Stimulated activated naive CD4-positive, alpha-beta T cell treated with Interleukin-2 at 50 U/mL for 16 hours (primary cell): Measurements from ENCODE around the gene PLCE1.

ENCODE experiments used
- DNase-seq: peaks from one replicate; lab custom pipeline; 2025; lab: John Stamatoyannopoulos, UW

The PLCE1 gene

DNA sequence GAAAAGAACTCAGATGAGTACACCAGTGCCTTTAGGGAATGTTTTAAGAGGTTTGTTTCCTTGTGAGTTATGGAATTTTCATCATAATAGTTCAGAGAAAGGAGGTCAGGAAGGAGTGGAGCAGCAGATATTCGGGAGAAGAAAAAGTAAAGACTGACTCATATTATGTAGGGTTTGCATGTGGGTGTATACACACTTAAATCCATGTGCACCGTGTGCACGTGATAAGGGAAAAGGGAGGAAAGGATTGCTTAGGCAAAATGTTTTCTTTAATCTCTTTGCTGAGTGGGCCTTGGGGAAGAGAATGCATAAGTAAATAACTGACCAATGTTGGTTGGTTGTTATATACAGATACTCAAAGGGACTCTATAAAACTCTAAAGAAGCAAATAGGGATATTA lies 30.2 kb downstream of the PLCE1 start:
- no peak for DNase-seq

DNA sequence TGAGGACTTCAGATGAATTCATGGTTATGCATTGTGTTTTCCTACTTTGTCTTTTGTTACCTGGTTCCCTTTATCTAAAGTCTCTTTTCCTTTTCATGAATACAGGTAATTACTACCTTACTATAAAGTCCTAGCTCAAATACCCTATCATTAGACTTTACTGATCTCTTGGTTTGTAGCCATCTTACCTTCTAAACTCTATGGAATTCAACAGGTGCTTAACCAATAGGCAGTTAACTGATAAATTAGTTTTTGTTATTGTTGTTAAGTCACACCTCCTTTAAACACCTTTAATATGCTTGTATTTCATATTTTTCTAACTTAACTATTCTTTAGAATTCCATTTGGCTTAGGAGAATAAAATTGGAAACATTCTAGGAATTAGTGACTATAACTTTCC lies 30.7 kb downstream of the PLCE1 start:
- DNase-seq = no peak

DNA sequence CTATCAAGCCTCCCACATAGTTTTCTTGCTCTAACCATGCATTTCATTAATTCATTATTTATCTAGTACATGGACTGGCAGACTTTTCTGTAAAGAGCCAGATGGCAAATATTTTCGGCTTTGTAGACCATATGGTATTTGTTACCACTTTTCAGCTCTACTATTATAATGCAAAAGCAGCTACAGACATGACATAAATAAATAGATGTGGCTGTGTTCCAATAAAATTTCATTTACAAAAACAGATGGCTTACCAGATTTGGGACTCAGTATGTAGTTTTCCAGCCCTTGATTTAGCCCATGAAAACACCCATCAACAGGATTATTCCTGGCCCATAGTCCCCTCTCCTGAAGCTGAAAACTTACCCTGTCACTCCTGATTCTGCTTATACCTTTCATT lies 32.1 kb downstream of the PLCE1 start:
- DNase-seq = no peak

DNA sequence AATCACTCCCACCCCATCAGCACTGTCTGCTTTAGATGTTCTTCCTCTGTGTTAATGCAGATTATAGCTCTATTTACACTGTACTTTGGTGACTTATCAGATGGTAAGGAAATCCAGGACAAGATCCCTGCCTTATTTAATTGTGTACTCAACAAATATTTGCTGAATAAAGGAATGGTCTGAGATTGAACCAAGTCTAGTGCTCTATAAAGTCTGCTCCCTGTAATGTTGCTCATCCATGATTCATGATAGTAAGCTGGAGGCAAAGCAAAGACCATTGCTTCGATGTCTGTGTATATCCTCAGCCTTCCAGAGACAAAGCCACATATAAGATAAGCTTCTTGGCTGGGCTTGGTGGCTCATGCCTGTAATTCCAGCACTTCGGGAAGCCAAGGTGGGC lies 33.5 kb downstream of the PLCE1 start:
- DNase-seq = no peak

DNA sequence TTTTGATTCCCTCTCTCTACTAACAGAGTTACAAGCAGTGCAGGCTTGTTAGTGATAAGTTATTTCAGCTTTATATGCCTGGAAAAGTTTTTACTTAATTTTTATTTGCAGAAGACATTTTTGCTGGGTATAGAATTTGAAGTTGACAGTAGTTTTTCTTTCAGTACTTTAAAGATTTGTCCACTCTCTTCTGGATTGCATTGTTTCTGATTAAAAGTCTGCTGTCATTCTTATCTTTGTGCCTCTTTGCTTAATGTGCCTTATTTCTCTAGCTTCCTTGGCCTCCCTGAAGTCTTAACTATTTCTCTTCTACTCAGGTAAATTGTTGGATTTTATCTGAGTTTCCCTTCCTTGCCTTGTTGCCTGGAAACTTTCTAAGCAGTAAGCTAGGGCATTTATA lies 36.2 kb downstream of the PLCE1 start:
- DNase-seq = no peak

DNA sequence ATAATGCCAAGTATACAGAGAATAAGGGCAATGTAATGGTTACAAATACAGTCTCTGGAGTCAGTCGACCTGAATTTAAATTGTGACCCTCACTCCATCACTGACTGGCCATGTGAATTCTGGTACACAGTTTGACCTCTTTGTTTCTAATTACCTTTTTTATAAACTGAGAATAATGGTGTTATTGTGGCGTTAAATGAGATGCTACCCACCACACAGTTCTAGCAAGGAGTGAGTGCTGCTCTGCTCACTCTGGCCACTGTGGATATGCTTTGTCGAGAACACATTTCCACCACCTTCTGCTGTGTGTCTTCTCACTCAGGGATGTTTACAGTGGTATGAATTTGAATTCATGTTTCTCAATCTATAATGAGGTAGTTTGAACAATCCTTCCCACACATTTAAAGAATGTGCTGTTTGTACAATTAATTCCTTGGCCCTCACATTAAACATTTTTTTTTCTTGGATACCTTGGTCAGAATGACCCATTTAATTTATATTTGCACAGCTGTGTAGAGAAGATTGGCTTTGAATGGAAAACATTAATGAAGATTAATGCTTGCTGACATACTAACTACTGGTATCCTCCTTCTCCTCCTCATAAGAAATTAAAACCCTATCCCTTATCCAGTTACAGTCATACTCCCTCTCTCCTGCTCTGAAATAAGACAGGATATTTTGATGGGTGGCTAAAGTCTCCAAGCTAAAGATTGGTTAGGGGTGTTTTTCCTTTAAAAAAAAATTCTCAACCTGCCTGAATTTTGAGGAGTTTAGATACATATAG lies 42.4 kb downstream of the PLCE1 start:
- DNase-seq = no peak

DNA sequence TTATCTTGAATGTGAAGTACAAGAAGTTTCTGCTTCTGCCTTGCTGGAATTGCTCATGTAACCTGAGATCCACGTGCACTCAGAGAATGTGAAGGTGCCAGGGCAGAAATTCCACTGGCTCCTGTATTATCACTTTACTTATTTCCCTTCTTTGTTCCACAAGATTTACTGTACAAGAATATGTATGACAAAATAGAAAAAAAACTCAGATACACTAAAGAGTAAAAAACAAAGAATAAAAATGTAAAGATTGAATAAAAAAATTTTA lies 43.0 kb downstream of the PLCE1 start:
- no peak for DNase-seq

DNA sequence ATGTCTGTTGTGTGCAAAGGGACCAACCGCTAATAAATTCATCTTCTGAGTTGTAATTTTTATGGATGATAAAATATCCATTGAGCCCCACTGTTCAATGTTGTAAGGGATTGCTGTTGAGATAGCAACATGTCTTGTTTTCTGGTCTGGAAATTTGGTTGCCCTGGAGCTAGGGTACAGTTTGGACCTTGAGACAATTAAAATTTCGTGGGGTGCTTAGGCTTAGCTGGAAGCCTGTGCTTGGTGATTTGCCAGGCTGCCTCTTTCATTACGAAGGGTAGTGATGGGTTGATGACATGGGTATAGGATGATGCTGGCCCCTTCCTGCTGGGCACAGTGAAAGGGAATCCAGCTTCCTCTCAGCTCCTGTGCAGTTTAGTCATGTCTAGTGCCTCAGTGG lies 43.6 kb downstream of the PLCE1 start:
- no peak for DNase-seq

DNA sequence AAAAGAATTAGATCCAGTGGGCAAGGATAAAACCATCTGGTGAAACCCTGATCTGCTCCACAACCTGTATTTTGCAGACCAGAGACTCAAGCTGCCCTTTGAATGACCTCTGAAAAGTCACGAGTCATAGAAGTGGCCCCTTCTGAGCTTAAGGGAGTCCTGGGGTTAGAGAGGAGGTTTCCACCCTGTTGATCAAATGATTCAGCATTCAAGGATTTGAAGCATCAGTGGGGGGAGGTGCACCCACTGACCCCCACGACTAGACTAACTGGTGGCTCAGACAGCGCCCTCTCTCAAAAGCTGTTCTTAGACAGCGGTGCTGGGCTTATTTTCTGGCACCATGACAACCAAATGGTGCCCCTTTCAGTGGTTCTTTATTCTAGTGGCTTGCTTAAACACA lies 44.3 kb downstream of the PLCE1 start:
- DNase-seq = no peak

DNA sequence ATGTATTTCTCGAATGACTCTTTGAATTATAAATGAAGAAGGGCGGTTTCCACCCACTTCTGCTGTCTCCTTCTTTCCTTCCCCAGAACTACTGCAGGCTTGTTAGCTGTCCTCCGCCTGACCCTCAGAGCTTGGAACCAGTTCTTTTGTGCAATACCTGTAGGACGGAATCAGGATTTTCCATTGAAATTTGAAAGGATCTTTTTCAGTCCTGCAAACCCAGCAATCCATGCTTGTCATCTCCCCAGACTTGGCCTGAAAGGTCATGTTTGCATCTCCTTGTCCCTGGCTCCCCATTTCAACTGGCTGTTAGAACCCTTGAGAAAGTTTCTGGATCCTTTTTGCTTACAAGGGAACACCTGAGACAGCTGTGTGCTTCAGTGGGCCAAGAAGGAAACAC lies 47.5 kb downstream of the PLCE1 start:
- DNase-seq = no peak

DNA sequence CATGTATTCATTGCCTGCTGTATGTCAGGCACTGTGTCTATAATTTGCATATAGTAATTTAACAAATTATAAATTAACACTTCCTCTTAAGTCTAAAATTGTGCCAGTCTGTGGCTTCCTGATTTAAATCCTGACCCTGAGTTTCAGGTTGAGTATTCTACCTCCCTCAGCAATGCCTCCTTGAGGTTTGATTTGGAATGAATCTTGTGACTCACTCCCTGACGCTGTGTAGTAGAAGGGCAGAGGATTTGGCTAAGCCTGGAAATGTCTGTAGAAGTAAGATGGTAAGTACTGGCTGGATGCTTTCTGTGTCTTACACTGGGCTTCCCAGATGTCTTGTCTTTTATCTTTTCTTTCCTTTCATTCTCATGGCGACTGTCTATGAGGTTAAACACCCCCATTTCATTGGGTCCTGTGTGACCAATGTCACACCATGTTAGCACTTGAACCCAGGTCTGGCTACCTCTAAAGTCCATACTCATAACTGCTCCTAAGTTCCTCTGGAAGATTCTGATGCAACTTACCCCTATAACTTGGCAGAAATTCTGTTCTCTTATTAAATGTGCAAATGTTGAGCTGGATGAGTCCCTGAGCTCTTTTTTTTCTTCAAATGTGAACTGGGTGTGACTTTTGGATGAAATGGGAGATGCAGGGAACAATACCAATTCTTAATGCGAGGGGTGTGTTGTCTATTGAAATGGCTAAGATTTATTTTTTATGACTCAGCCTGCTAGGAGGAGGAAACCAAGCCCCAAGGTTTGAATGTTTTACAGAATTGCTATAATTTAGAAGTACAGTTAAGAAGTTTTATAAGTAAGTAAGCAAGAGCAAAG lies 48.5 kb downstream of the PLCE1 start:
- no peak for DNase-seq

DNA sequence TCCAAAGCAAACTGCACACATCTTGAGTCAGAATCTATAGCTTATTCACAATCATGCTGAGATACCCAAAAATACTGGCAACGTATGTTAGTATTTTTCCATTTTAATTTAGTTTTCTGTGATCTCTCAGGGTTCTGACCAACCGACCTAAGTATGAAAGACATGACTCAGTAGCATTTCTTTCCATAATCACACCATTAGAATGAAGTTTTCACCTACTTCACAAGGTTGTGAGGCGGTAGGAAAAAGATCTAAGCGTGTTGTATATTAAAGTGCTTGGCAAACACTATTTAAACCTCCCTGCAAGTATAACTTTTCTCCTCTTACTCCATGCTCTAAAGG lies 49.1 kb downstream of the PLCE1 start:
- no peak for DNase-seq
